Suprapubic skin (tissue), 4 donors: ENCODE data around the gene NRTN.

Experiments used
- EP300 ChIP-seq: sonication (generic); formaldehyde crosslinking; IDR thresholded peaks from one replicate; pipeline ENCODE4 v1.6.1; 2017; ENCODE audit warnings: antibody characterized with exemption
- POLR2A ChIP-seq, 2 donors: fragments of 450-650 bp; IDR thresholded peaks; one replicate each; pipeline ENCODE4 v1.6.1; 2017; ENCODE audit warnings: antibody characterized with exemption in 2 of 2, mild to moderate bottlenecking in 2 of 2, moderate library complexity in 2 of 2
- POLR2AphosphoS5 ChIP-seq, 3 donors: sonication (generic); formaldehyde crosslinking; IDR thresholded peaks; one replicate each; pipeline ENCODE4 v1.6.1; 2017; ENCODE audit warnings: antibody characterized with exemption in 3 of 3
- TF ChIP-seq, protein P1 (sequence below), 2 donors: fragments of 200-600 bp in 1 of 2; fragments of 450-650 bp in 1 of 2; sonication (generic) in 1 of 2; IDR thresholded peaks; one replicate each; pipeline ENCODE4 v1.5.1; 2016 to 2019; ENCODE audit warnings: antibody characterized with exemption in 2 of 2, mild to moderate bottlenecking in 1 of 2, moderate library complexity in 1 of 2

DNA sequence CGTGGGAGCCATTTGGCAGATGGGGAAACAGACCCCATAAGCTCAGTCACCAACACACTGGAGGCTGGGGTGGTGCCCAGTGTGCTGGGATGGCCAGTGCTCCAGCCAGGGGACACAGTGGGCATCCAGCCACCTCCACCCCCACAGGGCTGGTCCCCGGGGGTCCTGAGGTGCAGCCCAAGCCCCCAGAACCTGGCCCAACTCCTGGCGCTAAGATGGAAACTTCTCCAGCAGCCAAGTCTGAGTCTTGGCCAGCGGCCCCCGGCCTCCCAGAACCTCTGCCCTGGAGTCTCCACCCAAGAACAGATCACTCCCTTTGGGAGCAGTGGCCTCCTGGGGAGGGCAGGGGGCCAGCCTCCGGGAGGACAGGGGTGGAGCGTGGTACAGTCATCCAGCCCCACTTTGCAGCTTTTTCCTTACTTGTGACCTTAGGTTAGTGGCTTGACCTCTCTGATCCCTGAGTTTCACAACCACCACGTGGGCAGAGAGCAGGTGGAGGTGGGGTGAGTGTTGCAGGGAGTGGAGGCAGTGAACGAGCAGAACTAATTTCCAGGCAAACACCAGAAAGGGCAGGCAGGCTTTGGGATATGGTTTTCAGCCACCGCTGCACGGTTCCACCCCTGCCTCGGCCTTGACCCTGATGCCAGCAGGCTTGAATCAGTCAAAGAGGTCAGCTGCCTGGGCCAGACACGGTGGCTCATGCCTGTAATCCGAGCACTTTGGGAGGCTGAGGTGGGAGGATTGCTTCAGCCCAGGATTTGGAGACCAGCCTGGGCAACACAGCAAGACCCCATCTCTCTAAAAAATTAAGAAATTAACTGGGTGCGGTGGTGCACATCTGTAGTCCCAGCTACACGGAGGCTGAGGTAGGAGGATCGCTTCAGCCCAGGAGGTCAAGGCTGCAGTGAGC lies 4.3 kb upstream of the NRTN start:
- TF ChIP-seq, protein P1, sequence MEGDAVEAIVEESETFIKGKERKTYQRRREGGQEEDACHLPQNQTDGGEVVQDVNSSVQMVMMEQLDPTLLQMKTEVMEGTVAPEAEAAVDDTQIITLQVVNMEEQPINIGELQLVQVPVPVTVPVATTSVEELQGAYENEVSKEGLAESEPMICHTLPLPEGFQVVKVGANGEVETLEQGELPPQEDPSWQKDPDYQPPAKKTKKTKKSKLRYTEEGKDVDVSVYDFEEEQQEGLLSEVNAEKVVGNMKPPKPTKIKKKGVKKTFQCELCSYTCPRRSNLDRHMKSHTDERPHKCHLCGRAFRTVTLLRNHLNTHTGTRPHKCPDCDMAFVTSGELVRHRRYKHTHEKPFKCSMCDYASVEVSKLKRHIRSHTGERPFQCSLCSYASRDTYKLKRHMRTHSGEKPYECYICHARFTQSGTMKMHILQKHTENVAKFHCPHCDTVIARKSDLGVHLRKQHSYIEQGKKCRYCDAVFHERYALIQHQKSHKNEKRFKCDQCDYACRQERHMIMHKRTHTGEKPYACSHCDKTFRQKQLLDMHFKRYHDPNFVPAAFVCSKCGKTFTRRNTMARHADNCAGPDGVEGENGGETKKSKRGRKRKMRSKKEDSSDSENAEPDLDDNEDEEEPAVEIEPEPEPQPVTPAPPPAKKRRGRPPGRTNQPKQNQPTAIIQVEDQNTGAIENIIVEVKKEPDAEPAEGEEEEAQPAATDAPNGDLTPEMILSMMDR (IDR thresholded peaks at IDR 0.05): no peak
- TF ChIP-seq POLR2AphosphoS5 (IDR thresholded peaks at IDR 0.05): no peak
- no peak for TF ChIP-seq POLR2A (IDR thresholded peaks at IDR 0.05)
- TF ChIP-seq EP300: no peak
